HG02938 (cell line): ENCODE measurements around the gene UGT1A7.
"Not testable (repeated sequence)": the region's sequence is repeated elsewhere in the genome, so short reads cannot be mapped to it uniquely, and the experiment has no call there.

Source experiments
- ATAC-seq: cut with Tn5 transposase; IDR thresholded peaks from one replicate; pipeline ENCODE4 v1.9.1; 2021; ENCODE audit warnings: mild to moderate bottlenecking, moderate library complexity; ENCODE audit not compliant: unreplicated experiment

UGT1A7 gene

GRCh38 chr2:233681521-233682099 is at the start of gene UGT1A7:
Gene UGT1A7 (plus strand): TSS chr2:233681901. CDS start chr2:233681938, 37 bp downstream.
- no peak for ATAC-seq

DNA sequence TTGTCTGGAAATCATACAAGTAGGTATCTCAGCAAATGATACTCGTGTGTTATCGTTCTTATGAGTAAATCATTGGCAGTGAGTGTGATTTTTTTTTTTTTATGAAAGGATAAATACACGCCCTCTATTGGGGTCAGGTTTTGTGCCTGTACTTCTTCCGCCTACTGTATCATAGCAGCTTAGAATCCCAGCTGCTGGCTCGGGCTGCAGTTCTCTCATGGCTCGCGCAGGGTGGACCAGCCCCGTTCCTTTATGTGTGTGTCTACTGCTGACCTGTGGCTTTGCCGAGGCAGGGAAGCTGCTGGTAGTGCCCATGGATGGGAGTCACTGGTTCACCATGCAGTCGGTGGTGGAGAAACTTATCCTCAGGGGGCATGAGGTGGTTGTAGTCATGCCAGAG is 45.4 kb upstream of the UGT1A7 start, which contains the start of gene UGT1A10:
TSS of gene UGT1A10 (plus strand) at position 143 of the 400 bp plus-strand sequence. CDS start at position 218, 75 bp downstream.
- ATAC-seq = not testable (repeated sequence)

- no peak for ATAC-seq
Measured at GRCh38 chr2:233638836-233639235, 42.9 kb upstream of the UGT1A7 start.

DNA sequence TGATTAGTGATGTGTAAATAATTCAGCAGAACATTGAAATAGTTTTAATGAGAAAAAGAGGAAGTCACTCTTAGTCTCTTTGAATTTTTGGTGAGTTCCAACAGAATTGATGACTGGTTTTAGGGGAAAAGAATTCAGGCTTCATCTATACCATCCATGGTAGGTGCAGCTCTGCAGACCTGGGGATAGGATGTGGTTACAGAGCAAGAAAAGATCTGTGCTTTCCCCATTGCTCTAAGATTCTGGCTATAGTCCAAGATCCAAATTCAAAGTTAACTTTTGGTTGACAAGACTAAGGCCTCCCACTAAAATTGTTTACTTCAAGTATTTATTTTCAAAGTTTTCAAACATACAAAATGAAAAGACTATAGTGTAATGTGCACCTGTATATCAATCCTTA is 41.8 kb upstream of the UGT1A7 start:
- ATAC-seq = no peak

DNA sequence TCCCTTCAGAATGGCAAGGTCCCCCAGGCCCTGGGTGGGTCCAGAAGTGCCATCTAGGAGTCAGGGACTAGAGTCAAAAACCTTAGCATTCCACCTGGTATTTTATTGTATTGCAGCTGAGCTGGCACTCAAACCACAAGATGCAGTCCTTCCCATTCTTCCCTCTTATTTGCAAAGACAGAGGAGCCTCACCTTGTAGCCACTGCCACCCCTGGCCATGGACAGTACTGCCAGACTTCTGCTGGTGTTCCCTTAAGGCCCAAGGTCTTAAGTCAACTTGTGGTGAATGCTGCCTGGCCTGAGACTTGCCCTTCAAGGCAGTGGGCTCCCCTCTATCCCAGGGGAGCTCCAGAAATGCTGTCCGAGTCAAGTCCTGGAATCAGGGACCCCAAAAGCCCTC is 38.6 kb upstream of the UGT1A7 start:
- no peak for ATAC-seq

DNA sequence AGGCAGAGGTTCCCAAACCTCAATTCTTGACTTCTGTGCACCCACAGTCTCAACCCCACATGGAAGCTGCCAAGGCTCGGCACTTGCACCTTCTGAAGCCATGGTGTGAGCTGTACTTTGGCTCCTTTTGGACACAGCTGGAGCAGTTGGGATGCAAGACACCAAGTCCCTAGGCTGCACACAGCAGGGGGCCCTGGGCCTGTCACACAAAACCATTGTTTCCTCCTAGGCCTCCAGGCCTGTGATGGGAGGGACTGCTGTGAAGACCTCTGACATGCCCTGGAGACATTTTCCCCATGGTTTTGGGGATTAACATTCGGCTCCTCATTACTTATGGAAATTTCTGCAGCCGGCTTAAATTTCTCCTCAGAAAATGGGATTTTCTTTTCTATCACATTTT is 35.7 kb upstream of the UGT1A7 start:
- not testable (repeated sequence) for ATAC-seq

DNA sequence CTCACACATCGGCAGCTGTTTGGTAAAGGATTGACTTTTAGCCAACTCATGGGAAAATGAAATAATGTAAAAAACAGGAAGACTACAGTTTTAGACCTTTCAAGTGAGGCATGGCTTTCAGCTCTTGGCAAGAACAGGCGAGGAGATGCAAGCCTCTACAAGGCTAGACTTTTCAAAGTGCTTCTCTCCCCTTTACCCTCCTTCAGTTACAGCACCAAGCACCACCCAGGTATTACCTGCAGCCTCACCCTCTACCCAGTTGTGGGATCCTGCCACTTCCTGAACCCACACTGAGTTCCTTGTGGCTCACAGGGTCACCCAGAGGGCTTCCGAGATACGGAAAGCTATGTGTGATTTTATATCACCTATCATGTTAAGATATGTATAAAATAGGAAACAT is 30.7 kb upstream of the UGT1A7 start:
- no peak for ATAC-seq

DNA sequence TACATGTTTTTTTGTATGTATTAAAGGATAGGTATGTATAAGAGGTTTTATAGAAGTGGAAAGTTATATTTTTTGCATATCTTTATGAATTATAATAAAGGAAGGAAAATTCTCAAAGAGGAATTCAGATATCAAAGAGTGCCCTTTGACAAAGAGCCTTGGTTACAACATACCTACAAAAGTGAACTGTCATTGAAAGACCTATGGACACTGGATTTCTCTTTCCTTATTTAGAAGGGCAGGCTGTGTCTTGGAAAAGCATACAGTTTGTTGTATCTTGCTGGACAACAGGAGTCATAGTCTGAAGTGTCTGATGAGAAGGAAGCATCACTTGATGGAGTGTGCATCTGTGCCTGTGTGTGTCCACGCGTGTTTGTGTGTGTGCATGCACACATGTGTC is 30.3 kb upstream of the UGT1A7 start:
- no peak for ATAC-seq

DNA sequence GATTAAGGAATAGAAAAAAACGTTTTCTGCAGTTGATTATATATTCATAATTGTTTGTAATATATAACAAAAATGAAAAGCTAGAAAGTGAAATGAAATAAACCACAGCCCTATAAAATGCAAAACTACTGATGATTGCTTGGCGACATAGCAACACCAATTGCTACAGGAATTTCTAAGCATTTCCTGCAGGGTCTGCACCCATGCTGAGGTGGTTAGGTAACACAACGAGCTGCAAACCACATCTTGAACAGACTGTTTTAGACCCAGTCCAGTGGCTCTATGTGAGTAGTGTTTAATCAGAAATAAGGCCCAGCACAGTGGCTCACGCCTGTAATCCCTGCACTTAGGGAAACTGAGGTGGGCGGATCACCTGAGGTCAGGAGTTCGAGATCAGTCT is 27.2 kb upstream of the UGT1A7 start:
- ATAC-seq = no peak

- no peak for ATAC-seq
Measured at GRCh38 chr2:233655043-233655442, 26.7 kb upstream of the UGT1A7 start.

DNA sequence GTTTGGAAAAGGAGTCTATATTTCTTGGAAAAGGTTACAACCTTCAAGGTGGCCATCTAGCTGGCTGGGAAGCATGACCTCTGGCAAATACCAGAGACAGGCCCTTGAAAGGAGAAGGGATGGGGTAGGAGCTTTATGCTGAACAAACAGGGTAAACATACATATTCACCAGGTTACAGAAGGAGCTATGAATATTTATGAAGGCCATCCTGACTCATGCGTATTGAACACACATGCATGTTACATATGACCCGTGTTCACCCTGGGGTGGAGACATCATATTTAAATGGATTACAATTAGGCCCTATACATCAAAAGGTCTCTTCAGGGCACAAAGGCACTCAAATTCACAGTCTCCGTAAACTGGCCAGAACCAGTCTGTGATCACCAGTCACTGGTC is 25.8 kb upstream of the UGT1A7 start:
- ATAC-seq = not testable (repeated sequence)

- ATAC-seq = no peak
Measured at GRCh38 chr2:233656443-233656842, 25.3 kb upstream of the UGT1A7 start.

- ATAC-seq = no peak
Measured at GRCh38 chr2:233658610-233659009, 23.1 kb upstream of the UGT1A7 start.

- no peak for ATAC-seq
Measured at GRCh38 chr2:233663911-233664310, 17.8 kb upstream of the UGT1A7 start.

GRCh38 chr2:233668605-233669260 is 13.0 kb upstream of the UGT1A7 start:
- no peak for ATAC-seq

- no peak for ATAC-seq
Measured at GRCh38 chr2:233671290-233672161, 10.2 kb upstream of the UGT1A7 start, which contains the start of gene UGT1A9. Gene UGT1A9 (plus strand): TSS chr2:233671898. CDS start chr2:233671935, 37 bp downstream.

- ATAC-seq = no peak
Measured at GRCh38 chr2:233672886-233673285, 8.8 kb upstream of the UGT1A7 start.

- ATAC-seq = no peak
Measured at GRCh38 chr2:233673896-233674295, 7.8 kb upstream of the UGT1A7 start.

GRCh38 chr2:233674314-233674713 is 7.4 kb upstream of the UGT1A7 start:
- ATAC-seq = no peak

- ATAC-seq = no peak
Measured at GRCh38 chr2:233674995-233675394, 6.7 kb upstream of the UGT1A7 start.

DNA sequence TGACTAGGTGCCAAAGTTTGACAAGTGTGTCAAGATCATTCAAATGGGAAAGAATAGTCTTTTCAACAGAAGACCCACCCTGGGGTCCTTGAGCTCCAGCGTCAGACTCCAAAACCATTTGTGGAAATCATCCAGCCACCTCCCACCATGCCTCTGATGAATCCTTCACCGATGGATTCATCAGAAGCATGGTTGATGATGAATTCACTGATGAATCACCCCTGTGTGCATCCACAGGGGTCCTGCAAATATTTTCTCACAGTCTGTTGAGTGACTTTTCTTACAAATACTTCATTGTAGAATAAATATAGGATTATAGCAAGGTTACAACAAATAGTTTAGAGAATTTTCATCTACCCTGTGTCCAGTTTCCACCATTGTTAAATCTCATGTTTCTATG is 5.7 kb upstream of the UGT1A7 start:
- ATAC-seq = no peak

- no peak for ATAC-seq
Measured at GRCh38 chr2:233679196-233679595, 2.5 kb upstream of the UGT1A7 start.
